NCI-H524 treated with DMSO at 0.1 percent for 48 hours (cell line): ENCODE measurements around the gene PAFAH1B1.
"Not testable (repeated sequence)": the region's sequence is repeated elsewhere in the genome, so short reads cannot be mapped to it uniquely, and the experiment has no call there.

Source experiments
- DNase-seq: peaks from one replicate; lab custom pipeline; 2025; lab: John Stamatoyannopoulos, UW

The PAFAH1B1 gene

DNA sequence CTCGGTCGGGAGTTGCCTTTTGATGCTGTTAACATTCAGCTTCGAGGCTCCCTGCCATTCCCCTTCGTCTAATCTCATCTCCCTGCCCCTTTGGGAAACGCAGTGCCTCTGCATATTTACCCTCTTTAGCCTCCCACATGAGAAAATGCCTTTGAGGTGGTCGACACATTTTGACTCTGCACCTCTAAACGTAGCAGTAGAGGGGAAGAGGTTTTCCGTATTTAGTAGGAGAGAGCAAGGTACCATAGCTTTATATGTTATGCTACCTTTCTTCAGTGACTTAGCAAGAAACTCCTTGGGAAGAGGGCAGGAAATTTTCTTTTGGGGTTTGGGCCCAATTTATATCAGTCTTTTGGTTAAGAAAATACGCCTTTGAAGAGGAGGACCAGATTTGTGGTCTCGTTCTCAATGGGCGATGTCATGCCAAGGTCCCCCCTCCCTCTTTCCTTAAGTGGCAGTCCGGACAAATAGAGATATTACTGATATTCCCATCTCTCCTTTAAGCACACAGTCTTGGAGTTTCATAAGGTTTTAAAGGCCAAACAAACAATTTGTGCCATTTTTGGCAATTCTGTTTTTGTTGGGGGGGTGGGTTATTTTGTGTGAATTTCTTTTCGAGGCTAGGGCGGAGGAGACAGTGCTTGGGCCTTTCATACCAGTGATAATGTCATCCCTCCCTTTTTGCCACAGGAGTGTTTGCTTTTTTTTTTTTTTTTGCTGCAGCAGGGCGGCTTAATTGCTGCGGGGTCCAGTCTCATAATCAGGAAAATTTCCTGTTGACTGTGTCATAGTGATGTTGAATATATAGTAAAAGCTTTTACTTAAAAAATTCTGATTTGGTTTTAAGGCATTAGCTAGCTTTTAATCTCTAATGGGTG is 1.5 kb downstream of the PAFAH1B1 start:
- DNase-seq = no peak

GRCh38 chr17:2595716-2596115 is 2.3 kb downstream of the PAFAH1B1 start:
- no peak for DNase-seq

- DNase-seq = no peak
These were observed 4.7 kb downstream of the PAFAH1B1 start for GRCh38 chr17:2598166-2598565.

- DNase-seq = no peak
These were observed 9.2 kb downstream of the PAFAH1B1 start for GRCh38 chr17:2602597-2603017.

GRCh38 chr17:2608350-2608913 is 15.0 kb downstream of the PAFAH1B1 start:
- no peak for DNase-seq

- DNase-seq = no peak
These were observed 15.6 kb downstream of the PAFAH1B1 start for GRCh38 chr17:2609091-2609490.

DNA sequence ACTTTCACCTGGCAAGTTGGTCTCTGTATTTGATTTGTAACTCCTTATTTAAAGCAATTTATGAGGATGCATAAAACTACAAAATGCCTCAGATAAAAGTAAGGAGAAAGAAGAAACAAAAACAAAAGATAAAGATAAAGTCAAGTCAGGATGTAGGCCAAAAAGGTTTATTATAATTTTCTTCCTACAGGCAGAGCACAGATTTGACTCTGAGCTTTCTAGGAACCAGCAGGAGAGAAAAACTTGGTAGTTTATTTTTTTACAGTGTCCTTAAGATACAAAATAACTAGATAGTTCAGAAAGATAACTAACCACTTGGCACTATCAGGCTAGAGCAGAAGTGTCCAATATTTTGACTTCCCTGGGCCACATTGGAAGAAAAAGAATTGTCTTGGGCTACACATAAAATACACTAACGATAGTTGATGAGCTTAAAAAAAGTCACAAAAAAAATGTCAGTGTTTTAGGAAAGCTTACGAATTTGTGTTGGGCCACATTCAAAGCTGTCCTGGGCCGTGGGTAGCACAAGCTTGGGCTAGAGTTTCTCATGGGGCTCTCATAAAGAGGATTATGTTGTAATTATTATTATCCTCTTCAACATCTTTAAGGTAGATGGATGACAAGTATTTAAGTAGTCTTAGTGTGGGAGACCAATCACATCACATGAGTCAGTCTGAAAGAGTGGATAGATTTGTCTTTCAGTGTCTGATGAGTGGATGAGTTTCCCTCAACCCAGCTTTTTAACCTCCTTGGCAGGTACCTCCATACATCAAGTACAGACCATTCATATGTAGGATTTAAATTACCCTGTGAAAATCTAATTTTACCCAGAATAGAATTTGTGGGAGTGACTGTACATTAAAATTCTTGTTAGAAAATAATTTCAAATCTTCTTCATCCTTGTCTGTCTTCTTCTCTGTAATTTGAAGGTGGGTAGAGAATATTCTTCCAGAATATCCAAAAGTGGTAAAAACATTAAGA is 17.0 kb downstream of the PAFAH1B1 start:
- peak; percentile 71 for DNase-seq

DNA sequence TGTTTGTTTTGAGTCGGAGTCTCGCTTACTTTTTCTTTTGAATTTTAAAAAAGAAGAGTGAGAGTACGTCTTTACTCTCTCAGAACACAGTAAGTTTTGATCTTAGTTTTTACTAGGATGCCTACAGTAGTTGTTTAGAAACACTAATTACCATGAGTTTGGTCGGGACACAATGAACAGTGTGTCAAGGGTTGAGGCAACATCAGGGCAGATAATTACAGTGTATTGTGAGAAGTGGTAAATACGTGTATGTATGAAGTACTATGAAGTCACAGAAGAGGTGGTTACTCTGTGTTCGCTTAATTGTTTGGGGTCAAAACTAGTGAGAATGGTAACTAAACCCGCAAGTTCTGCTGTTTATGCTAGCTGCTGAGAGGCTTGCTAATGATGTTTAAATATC is 18.2 kb downstream of the PAFAH1B1 start:
- DNase-seq = no peak

DNA sequence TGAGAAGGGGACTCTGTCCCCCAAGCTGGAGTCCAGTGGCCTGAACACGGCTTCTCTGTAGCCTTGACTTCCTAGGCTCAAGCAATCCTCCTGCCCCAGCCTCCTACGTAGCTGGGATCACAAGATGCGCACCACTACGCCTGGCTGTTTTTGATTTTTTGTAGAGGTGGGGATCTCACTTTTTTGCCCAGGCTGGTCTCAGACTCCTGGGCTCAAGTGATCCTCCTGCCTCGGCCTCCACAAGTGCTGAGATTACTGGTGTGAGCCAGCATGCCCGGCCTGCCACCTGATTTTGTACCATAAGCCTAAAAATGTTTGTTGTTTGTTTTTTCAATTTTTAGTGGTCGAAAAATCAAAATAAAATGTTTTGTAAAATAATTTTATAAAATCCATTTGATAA is 19.2 kb downstream of the PAFAH1B1 start:
- DNase-seq = no peak

DNA sequence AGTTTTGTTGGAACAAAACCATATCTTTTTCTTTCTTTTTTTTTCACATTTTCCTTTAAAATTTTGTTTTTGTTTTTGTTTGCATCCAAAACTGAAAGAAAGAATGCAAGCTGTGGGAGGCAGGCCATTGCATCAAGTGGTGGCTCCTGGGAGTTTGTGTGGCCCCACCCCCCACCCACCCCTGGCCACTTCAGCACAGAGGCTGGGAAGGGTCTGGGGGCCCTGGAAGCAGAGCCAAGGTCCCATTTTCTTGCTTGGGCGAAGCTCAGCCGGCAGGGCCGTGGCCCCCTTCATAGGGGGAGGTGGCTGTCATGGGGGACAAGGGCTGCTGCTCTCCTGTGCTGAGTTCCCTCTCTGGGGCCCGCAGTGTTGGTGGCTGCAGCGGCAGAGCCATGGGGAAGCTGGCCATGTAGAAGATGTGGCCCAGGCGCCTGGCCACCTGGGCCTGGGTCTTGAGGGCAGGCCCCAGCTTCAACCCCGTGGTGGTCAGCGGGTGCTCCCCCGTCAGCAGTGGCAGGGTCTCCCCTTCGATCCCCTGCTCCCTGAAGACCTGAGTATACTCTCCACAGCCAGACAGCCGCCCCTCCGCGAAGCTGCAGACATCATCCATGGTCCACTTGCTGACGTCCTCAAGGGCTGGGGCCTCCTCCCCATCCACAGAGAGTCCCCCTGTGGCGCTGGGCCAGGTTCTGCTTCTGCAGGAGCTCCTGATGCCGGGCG is 19.8 kb downstream of the PAFAH1B1 start:
- no peak for DNase-seq

DNA sequence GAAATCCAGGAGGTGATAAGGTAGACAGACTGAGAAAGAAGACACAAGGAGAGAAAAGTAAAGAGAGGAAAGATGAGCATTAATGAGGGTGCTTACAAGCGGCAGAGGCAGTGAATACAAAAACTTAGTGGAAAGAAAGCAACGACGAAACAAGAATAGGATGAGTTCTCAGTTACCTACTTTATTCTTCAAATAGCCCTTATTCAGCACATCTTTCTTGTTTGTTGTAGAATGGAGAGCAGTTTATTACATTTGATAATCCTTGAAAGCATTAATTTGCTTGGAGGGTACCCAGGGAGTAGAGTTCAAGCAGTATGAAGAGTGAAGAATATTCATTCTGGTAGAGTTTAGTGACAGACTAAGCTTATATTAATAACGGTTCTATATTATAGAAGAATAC is 22.4 kb downstream of the PAFAH1B1 start:
- DNase-seq = no peak

- no peak for DNase-seq
These were observed 27.8 kb downstream of the PAFAH1B1 start for GRCh38 chr17:2621241-2621640.

DNA sequence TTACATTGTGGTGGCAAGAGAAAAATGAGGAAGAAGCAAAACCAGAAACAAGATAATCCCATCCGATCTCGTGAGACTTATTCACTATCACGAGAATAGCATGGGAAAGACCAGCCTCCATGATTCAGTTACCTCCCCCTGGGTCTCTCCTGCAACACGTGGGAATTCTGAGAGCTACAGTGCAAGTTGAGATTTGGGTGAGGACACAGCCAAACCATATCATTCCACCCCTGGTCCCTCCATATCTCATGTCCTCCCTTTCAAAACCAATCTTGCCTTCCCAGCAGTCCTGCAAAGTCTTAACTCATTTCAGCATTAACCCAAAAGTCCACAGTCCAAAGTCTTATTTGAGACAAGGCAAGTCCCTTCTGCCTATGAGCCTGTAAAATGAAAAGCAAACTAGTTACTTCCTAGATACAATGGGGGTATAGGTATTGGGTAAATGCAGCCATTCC is 28.5 kb downstream of the PAFAH1B1 start:
- DNase-seq = not testable (repeated sequence)

DNA sequence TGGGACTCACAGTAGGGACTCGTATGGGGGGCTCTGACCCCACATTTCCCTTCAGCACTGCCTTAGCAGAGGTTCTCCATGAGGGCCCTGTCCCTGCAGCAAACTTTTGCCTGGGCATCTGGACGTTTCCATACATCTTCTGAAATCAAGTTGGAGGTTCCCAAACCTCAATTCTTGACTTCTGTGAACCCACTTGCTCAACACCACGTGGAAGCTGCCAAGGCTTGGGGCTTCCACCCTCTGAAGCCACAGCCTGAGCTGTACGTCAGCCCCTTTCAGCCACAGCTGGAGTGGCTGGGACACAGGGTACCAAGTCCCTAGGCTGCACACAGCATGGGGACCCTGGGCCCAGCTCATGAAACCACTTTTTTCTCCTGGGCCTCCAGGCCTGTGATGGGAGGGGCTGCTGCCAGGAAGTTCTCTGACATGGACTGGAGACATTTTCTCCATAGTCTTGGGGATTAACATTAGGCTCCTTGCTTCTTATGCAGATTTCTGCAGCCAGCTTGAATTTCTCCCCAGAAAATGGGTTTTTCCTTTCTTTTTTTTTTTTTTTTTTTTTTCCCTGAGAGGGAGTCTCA is 29.4 kb downstream of the PAFAH1B1 start:
- DNase-seq = not testable (repeated sequence)

DNA sequence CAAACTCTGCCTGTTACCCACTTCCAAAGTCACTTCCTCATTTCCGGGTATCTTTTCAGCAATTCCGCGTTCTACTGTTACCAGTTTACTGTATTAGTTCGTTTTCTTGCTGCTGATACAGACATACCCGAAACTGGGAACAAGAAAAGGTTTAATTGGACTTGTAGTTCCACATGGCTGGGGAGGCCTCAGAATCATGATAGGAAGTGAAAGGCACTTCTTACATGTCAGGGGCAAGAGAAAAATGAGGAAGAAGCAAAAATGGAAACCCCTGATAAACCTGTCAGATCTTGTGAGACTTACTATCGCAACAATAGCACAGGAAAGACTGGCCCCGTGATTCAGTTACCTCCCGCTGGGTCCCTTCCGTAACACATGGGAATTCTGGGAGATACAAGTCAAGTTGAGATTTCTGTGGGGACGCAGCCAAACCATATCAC is 30.9 kb downstream of the PAFAH1B1 start:
- DNase-seq = no peak

DNA sequence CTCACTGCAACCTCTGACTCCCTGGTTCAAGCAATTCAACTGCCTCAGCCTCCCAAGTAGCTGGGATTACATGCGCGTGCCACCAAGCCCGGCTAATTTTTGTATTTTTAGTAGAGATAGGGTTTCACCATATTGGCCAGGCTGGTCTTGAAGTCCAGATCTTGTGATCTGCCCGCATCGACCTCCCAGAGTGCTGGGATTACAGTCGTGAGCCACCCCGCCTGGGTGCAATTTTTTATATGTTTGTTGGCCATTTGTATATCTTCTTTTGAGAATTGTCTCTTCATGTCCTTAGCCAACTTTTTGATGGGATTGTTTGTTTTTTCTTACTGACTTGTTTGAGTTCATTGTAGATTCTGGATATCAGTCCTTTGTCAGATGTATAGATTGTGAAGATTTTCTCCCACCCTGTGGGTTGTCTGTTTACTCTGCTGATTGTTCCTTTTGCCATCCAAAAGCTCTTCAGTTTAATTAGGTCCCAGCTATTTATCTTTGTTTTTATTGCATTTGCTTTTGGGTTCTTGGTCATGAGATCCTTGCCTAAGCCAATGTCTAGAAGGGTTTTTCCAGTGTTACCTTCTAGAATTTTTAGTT is 33.3 kb downstream of the PAFAH1B1 start:
- DNase-seq = not testable (repeated sequence)

- DNase-seq = not testable (repeated sequence)
These were observed 35.5 kb downstream of the PAFAH1B1 start for GRCh38 chr17:2628922-2629321.

DNA sequence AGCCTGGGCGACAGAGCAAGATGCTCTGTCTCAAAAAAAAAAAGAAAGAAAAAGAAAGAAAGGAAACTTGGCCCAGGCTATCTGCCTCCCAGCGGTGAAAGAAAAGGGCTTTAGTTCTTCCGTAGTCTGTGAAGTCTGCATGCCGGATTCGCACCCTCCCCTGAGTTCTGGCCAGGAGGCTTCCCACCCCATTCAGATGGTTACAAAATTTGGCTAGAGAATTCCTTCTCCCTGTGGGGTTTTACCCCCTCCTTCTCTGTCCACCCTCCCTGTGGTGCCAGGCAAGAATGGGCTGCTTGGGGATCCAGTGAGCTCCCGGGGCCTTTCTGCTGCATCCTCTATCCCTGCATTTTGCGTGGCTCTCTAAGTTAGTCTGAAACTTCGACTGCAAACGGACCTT is 37.8 kb downstream of the PAFAH1B1 start:
- DNase-seq = no peak

GRCh38 chr17:2634361-2634960 is 41.0 kb downstream of the PAFAH1B1 start:
- no peak for DNase-seq

DNA sequence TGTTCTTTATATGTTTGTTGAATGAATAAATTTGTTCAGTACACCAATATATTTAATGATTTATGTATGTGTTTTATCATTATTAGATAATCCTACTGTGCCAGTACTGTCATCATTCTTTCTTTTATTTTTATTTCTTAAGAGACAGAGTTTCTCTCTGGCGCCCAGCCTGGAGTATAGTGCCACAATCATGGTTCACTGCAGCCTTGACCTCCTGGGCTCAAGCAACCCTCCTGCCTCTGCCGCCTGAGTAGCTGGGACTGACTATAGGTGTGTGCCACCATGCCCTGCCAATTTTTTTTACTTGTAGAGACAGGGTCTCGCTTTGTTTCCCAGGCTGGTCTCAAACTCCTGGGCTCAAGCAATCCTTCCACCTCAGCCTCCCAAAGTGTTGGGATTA is 41.8 kb downstream of the PAFAH1B1 start:
- DNase-seq = no peak
